MCF 10A (cell line): ENCODE measurements around the gene ELF1. TPM values are rescaled to one million over a fixed set of nuclear protein-coding genes. Genes with fewer than 3 reads are reported as not detected.
A peak's percentile ranks its signal among the peaks of the same experiment; 100 is the strongest.

Source experiments
- BruUV-seq: library from RNA; stranded (reverse); fragments of 400-500 nt; replicated peaks from 2 replicates; lab custom pipeline; 2021; lab: Mats Ljungman, UMichigan
- CTCF ChIA-PET: fragments of 300-600 bp; sonication (Branson Sonifier 250); formaldehyde crosslinking; extraction: SDS; loops from one replicate; lab custom pipeline; 2021; ENCODE audit warnings: antibody characterized with exemption, inconsistent platforms; lab: Yijun Ruan, JAX
- POLR2A ChIA-PET: fragments of 300-600, 350-650 bp; sonication (Branson Sonifier 250); formaldehyde crosslinking; extraction: SDS; loops from one replicate; lab custom pipeline; 2020; ENCODE audit warnings: antibody characterized with exemption, inconsistent platforms; lab: Yijun Ruan, JAX
- DNase-seq: peaks from one replicate; pipeline ENCODE4 v3.0.0-alpha.2; 2018; ENCODE audit not compliant: unreplicated experiment
- H3K27ac Mint-ChIP-seq: one replicate; pipeline ENCODE4 v1.8.0; 2022; ENCODE audit warnings: mild to moderate bottlenecking, low read depth, mixed read lengths; ENCODE audit not compliant: unreplicated experiment
- H3K27me3 Mint-ChIP-seq: one replicate; pipeline ENCODE4 v1.8.0; 2022; ENCODE audit warnings: mixed read lengths; ENCODE audit not compliant: insufficient read depth, unreplicated experiment
- H3K36me3 Mint-ChIP-seq: one replicate; pipeline ENCODE4 v1.8.0; 2022; ENCODE audit warnings: mild to moderate bottlenecking, moderate library complexity, mixed read lengths; ENCODE audit not compliant: insufficient read depth, unreplicated experiment
- H3K4me1 Mint-ChIP-seq: one replicate; pipeline ENCODE4 v1.8.0; 2022; ENCODE audit warnings: mixed read lengths; ENCODE audit not compliant: insufficient read depth, unreplicated experiment
- H3K4me3 Mint-ChIP-seq: one replicate; pipeline ENCODE4 v1.8.0; 2022; ENCODE audit warnings: mild to moderate bottlenecking, moderate library complexity, mixed read lengths; ENCODE audit not compliant: unreplicated experiment
- H3K9me3 Mint-ChIP-seq: one replicate; pipeline ENCODE4 v1.8.0; 2022; ENCODE audit warnings: mixed read lengths; ENCODE audit not compliant: unreplicated experiment
- CTCF ChIP-seq: fragments of 200-600 bp; IDR thresholded peaks from one replicate; pipeline ENCODE4 v1.8.0; 2022; ENCODE audit warnings: antibody characterized with exemption, mild to moderate bottlenecking; ENCODE audit not compliant: unreplicated experiment
- intact Hi-C: fragments of 100-400 bp; cut with micrococcal nuclease; formaldehyde crosslinking; loops from 2 replicates; pipeline ENCODE4 v1.14.1; 2022
- total RNA-seq: library from RNA; stranded (reverse); gene quantifications from 2 replicates; pipeline ENCODE4 v1.2.3, GENCODE V29; 2022

Gene ELF1
- total RNA-seq, 1 experiment from 2014 or later: 73.7 TPM

GRCh38 chr13:40995997-40996396 is 23.1 kb downstream of the ELF1 start:
- intact Hi-C loops: no loop called here
- POLR2A ChIA-PET: interaction anchor here (0.7 to 3.4 kb wide), 9 partner anchors 10 to 315 kb away, joined by 3 to 15 read pairs (median 3); partner anchors contain the start of genes ELF1 and NAA16

GRCh38 chr13:40994581-40995230 is 24.4 kb downstream of the ELF1 start:
- peaks cover 37% of the 10 kb centered on the region for H3K4me1 Mint-ChIP-seq
- CTCF ChIA-PET: no interaction called here
- H3K36me3 Mint-ChIP-seq: peaks cover 60% of the 10 kb centered on the region
- H3K4me3 Mint-ChIP-seq: peak overlapping the region; percentile 11
- H3K9me3 Mint-ChIP-seq: no peaks in the 10 kb centered on the region
- no peak for TF ChIP-seq CTCF
- no peak for DNase-seq
- no peaks in the 10 kb centered on the region for H3K27me3 Mint-ChIP-seq
- BruUV-seq: no TSS peak
- POLR2A ChIA-PET: interaction anchor here (2.4 to 3.4 kb wide), 2 partner anchors 14 to 24 kb away, joined by 8 to 15 read pairs; partner anchors contain the start of gene ELF1
- peak overlapping the region; percentile 77 for H3K27ac Mint-ChIP-seq
- intact Hi-C loops: loop anchor here (5.0 kb wide), 1 partner anchor 217 kb away; no protein-coding TSS in a partner anchor

More at GRCh38 chr13:40995997-40996396, 23.1 kb downstream of the ELF1 start:
- Mint-ChIP-seq H3K27ac (no peak overlapping the region), H3K9me3 (no peaks in the 10 kb centered on the region), H3K4me3 (no peak overlapping the region), H3K4me1 (peaks cover 37% of the 10 kb centered on the region), H3K36me3 (peaks cover 60% of the 10 kb centered on the region), H3K27me3 (no peaks in the 10 kb centered on the region)
- CTCF ChIA-PET: interaction anchor here (0.7 kb wide), 1 partner anchor 24 kb away, joined by 3 read pairs; no protein-coding TSS in a partner anchor
- no peak for DNase-seq
- TF ChIP-seq CTCF: no peak
- no TSS peak for BruUV-seq

- H3K27ac Mint-ChIP-seq: peak overlapping the region; percentile 77
- ChIA-PET CTCF (interaction anchor here (1.0 kb wide), 1 partner anchor 115 kb away, joined by 4 read pairs; no protein-coding TSS in a partner anchor), POLR2A (interaction anchor here (1.7 to 2.5 kb wide), 3 partner anchors 18 to 65 kb away, joined by 4 to 14 read pairs (median 9); partner anchors contain the start of gene ELF1)
- no TSS peak for BruUV-seq
- H3K9me3 Mint-ChIP-seq: no peaks in the 10 kb centered on the region
- H3K4me1 Mint-ChIP-seq: peaks cover 32% of the 10 kb centered on the region
- DNase-seq: peak; percentile 24
- no peak for TF ChIP-seq CTCF
- intact Hi-C loops: loop anchor here (5.0 kb wide), 1 partner anchor 217 kb away; no protein-coding TSS in a partner anchor
- no peaks in the 10 kb centered on the region for H3K27me3 Mint-ChIP-seq
- peak overlapping the region; percentile 14 for H3K4me3 Mint-ChIP-seq
- H3K36me3 Mint-ChIP-seq: peaks cover 58% of the 10 kb centered on the region
Observed at GRCh38 chr13:40993987-40994386, 25.1 kb downstream of the ELF1 start.
